ENCODE results near the gene BRAF.
A peak's percentile ranks its signal among the peaks of the same experiment; 100 is the strongest.
"Not testable (repeated sequence)": the region's sequence is repeated elsewhere in the genome, so short reads cannot be mapped to it uniquely, and the experiment has no call there.

The BRAF gene

DNA sequence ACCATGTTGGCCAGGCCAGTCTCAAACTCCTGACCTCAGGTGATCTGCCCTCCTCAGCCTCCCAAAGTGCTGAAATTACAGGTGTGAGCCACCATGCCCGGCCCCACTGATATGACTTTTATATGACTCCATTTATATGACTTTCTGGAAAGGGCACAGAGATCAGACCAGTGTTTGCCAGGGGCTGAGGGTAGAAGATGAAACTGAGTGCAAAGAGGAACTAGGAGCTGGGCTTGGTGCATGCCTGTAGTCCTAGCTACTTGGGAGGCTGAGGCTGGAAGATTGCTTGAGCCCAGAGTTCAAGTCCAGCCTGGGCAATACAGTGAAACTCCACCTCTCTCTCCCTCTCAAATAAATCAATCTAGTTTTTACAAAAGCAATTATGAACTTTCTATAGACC is 7.5 kb downstream of the BRAF start:
- DNase-seq: no peak

DNA sequence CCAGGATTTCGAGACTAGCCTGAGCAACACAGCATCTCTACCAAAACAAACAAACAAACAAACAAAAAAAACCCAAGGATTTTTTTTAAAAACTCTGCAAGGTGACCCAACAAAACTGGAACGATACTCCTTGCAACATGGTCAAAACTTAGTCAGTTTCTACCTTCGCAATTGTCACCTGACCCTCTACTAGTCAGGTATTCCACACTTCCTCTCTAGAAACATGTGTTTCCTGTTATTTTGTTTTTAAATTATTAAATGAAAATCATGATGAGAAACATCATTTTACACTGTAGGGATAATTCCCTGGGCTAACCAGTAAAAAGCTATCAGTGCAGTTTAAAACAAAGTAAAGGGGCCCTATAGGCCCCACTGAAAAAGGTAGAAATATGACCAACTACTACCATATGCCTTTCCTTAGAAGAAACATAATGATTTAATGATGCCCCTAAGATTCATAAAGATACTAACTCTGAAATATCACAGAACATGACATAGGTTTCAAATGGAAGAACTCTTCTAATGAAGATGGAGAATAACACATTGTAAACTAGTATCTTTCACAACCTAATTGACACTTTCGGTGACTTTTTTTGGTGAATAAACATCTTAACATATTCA is 8.7 kb downstream of the BRAF start:
- no peak for DNase-seq

DNA sequence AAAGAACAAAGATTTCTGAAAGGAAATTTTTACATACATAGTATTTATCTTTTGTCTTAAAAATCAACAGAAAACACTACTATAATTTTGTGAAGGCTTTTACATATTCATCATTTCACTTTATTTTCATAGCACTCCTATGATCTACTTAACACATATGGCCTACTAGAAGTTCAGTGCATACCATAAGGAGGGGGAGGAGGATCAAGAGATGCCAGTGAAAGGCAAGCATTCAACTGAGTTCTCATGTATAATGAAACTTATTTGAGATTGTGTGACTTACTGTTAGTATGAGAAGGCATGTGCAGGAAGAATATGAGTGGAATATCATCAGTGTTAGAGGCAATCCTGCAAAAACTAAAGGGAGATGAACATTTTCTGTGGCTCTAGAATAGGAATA is 10.6 kb downstream of the BRAF start:
- DNase-seq: no peak

DNA sequence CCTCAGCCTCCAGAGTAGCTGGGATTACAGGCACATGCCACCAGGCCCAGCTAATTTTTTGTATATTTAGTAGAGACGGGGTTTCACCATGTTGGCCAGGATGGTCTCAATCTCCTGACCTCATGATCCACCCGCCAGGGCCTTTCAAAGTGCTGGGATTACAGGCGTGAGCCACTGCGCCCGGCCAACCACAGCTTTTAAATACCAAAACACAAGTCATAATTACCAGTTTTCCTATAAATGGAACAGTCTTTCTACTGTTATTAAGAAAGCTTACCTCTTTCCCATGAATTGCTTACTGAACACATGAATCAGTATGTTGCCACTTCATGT is 11.2 kb downstream of the BRAF start:
- not testable (repeated sequence) for DNase-seq

- DNase-seq: no peak
Observed at GRCh38 chr7:140911746-140912145, 13.0 kb downstream of the BRAF start.

DNA sequence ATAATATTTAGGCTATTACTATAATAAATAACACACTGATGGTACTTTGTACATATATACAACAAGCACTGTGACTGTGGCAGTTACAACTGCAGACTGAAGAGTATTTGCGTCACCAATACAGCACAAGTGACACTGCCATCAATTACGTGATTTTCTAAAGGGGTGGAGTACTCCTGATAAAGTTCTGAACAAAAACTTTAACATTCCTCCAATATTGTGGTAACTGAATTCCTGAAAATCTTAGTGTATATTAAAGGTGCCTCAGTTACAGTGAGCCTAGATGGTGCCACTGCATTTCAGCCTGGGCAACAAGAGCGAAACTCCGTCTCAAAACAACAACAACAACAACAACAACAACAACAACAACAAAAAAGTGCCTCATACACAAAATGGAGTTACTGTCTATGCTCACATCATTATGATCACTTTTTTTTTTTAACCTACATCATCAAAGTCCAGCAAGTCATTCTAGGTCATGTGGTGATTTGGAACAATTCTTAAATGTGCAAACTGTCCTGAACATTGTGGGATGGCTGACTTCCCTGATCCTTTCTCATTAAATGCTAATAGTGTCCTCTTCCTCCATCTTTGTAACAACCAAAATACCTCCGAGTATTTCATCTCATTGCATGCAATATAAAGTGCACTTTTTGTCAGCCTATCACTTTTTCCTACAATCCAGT is 15.1 kb downstream of the BRAF start:
- DNase-seq: no peak

DNA sequence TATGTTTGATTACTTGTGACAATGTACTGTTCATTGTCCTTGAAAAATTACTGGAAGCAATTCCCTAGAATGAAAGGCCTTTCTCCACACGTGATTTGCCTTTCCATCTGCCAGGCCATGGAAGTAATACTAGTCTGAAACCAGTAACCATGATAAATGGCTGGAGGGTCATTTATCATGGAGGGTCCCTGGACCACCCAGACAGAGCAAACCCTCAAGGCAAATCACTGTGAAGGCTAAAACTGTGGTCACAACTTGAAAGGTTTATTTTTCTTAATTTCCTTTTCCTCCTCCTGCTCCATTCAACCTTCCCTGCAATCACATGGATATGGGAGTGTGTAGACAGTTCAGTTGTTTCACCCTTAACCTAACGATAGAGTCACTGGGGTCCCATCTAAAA is 16.4 kb downstream of the BRAF start:
- DNase-seq: no peak

GRCh38 chr7:140903741-140904480 is 20.8 kb downstream of the BRAF start:
- DNase-seq: no peak

DNA sequence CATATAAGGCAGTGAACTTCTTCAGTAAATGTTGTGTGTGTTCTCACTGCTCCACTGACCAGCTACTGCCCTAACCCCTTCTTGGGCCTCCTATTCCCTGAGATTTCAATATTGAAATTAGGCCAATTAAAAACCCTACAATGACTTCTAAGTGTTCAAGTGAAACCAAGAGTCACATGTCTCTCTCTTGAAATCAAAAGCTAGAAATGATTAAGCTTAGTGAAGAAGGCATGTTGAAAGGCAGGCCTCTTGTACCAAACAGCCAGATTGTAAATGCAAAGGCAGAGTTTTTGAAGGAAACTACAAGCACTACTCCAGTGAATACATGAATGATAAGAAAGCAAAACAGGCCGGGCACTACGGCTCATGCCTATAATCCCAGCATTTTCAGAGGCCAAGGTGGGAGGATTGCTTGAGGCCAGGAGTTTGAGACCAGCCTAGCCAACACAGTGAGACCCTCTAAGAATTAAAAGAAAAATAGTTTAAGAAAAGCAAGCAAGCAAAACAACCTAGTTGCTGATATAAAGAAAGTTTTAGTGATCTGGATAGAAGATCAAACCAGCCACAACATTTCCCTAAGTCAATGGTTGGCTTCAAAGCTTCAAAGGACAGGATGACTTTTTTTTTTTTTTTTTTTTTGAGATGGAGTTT is 22.3 kb downstream of the BRAF start:
- peak; percentile 29 for DNase-seq

GRCh38 chr7:140901941-140902302 is 22.8 kb downstream of the BRAF start:
- no peak for DNase-seq

- DNase-seq: no peak
Observed at GRCh38 chr7:140899883-140900282, 24.8 kb downstream of the BRAF start.

GRCh38 chr7:140898786-140899536 is 25.8 kb downstream of the BRAF start:
- no peak for DNase-seq

- no peak for DNase-seq
Observed at GRCh38 chr7:140896996-140897395, 27.7 kb downstream of the BRAF start.

- no peak for DNase-seq
Observed at GRCh38 chr7:140889645-140890044, 35.1 kb downstream of the BRAF start.

DNA sequence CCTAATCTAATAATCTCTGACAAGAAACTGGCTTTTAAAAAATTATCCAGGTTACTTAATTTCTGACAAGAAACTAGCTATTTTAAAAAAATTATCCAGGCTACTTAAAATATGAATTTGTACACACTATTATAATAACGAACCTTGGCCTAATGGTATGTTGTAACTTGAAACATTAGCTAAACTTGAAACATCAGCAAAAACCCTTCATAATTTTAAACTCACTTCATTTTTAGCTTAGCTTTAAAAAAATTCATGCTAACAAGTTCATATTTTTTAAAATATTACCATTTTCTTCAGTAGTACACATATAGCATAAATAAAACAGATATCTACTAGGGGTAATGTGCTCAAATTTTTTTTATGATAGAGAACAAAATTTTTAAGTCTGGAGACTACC is 35.6 kb downstream of the BRAF start:
- DNase-seq: no peak

- DNase-seq: no peak
Observed at GRCh38 chr7:140888087-140888486, 36.6 kb downstream of the BRAF start.

GRCh38 chr7:140885735-140886334 is 38.9 kb downstream of the BRAF start:
- DNase-seq: no peak

DNA sequence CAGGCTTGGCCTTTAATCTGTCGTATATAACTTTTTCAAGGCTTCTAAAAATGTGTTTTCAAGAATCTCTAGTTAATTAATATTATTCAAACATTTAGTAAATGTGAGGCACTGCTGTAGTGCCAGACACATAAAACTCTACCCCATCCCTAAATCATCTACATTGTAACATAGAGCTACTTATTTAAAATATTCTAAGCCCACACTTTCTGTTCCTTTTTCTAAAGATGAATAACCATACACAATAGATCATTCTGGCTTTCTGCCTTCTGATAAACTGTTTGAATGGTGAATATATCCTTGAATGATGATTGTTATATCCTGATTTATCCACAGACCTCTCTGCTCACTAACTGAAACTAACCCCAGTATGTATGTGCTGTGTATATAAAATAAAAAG is 41.4 kb downstream of the BRAF start:
- no peak for DNase-seq

DNA sequence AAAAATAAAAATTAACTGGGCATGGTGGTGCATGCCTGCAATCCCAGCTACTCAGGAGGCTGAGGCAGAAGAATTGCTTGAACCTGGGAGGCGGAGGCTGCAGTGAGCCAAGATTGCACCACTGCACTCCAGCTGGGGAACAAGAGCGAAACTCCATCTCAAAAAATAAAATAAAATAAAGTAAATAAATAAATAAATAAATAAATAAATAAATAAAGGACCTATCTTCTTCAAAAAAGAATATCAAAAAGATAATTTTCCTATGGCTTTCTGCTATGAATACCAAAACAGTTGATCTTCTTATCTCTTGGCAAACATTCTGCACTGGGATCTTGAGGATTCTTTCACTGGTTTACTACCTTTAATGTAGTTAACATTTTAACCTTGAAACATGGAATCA is 41.9 kb downstream of the BRAF start:
- not testable (repeated sequence) for DNase-seq

GRCh38 chr7:140881507-140882228 is 43.1 kb downstream of the BRAF start:
- no peak for DNase-seq

DNA sequence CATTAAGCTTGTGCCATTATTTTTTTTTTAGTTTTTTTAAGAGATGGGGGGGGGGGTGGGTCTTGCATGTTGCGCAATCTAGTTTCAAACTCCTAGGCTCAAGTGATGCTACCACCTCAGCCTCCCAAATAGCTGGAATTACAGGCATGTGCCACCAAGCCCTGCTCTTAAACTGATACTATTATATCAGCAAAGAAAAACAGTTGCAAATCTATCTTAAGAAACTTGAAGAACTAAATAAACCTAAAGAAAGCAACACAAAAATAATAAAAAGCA is 47.5 kb downstream of the BRAF start:
- no peak for DNase-seq

DNA sequence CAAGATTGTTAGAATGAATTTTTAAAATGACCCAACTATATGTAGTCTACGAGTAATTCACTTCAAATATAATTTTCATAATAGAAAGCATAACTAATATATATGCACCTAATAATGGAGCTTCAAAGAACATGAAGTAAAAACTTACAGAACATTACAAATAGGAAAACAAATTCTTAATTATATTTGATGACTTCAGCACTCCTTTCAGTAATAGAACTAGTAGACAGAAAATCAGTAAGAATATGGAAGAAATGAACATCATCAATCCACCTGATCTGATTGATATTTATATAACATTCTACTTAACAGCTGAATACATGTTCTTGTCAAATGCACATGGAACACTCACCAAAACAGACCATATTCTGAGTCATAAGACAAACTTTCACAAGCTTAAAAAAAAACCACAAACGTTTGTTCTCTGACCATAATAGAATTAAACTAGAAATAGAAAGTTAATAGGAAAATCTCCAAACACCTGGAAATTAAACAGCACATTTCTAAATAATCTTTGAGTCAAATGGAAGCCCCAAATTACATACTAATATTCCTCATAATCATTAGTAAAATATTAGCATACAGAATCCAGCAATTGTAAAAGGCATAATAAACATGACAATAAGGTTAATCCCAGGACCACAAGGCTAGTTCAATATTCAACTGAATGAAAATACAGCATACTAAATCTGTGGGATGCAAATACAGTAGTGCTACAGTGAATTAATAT is 48.0 kb downstream of the BRAF start:
- DNase-seq: no peak

Data from CD4-positive, alpha-beta T cell treated with Interleukin-10 for 1 hour (primary cell).